CD4-positive, CD25-positive, alpha-beta regulatory T cell (primary cell): ENCODE data around the gene ASB3. TPM values are rescaled to one million over a fixed set of nuclear protein-coding genes. Genes with fewer than 3 reads are reported as not detected.
A peak's percentile ranks its signal among the peaks of the same experiment; 100 is the strongest.
"Not testable (repeated sequence)": the region's sequence is repeated elsewhere in the genome, so short reads cannot be mapped to it uniquely, and the experiment has no call there.

ENCODE experiments used
- ATAC-seq, 2 donors: fragments of 150-1000 bp; cut with Tn5 transposase; one replicate each; pipeline ENCODE4 v1.10.0; 2021; ENCODE audit warnings: low read depth in 2 of 2, moderate number of reproducible peaks in 2 of 2, moderate library complexity in 1 of 2
- DNase-seq, 3 donors: peaks; one replicate each; pipeline versions ENCODE4 v3.0.0 to v3.0.0-alpha.2; 2012 to 2022; ENCODE audit warnings: mixed read lengths in 1 of 3
- H3K27ac ChIP-seq: one replicate; pipeline ENCODE4 v1.7.0; 2013; ENCODE audit warnings: mild to moderate bottlenecking, low read length; ENCODE audit not compliant: insufficient read depth, poor library complexity, severe bottlenecking
- H3K27me3 ChIP-seq: one replicate; pipeline ENCODE4 v1.7.0; 2013; ENCODE audit warnings: low read length; ENCODE audit not compliant: control insufficient read depth, insufficient read depth
- H3K36me3 ChIP-seq: one replicate; pipeline ENCODE4 v1.7.0; 2013; ENCODE audit warnings: mild to moderate bottlenecking, low read length, moderate library complexity; ENCODE audit not compliant: control insufficient read depth, insufficient read depth
- H3K4me1 ChIP-seq: 2 replicates; pipeline ENCODE4 v1.7.0; 2013; ENCODE audit warnings: mild to moderate bottlenecking, low read length; ENCODE audit not compliant: insufficient read depth, control insufficient read depth, poor library complexity, severe bottlenecking
- H3K4me3 ChIP-seq: one replicate; pipeline ENCODE4 v1.7.0; 2013; ENCODE audit warnings: low read depth, mild to moderate bottlenecking, low read length, moderate library complexity
- H3K9me3 ChIP-seq, 2 experiments: 1 replicate in 1 of 2; 2 replicates in 1 of 2; pipeline ENCODE4 v1.7.0; 2013; ENCODE audit warnings: low read length in 2 of 2, mild to moderate bottlenecking in 1 of 2, moderate library complexity in 1 of 2; ENCODE audit not compliant: control insufficient read depth in 2 of 2
- H3K27ac Mint-ChIP-seq, 3 donors: one replicate each; pipeline ENCODE4 v1.8.0; 2020 to 2022; ENCODE audit warnings: mild to moderate bottlenecking in 3 of 3, mixed read lengths in 3 of 3, moderate library complexity in 2 of 3
- H3K27me3 Mint-ChIP-seq: one replicate; pipeline ENCODE4 v1.8.0; 2022; ENCODE audit warnings: mild to moderate bottlenecking, mixed read lengths
- H3K36me3 Mint-ChIP-seq: one replicate; pipeline ENCODE4 v1.8.0; 2020; ENCODE audit warnings: mixed read lengths
- H3K4me1 Mint-ChIP-seq, 4 donors: one replicate each; pipeline ENCODE4 v1.8.0; 2020 to 2022; ENCODE audit warnings: mixed read lengths in 4 of 4, mild to moderate bottlenecking in 1 of 4
- H3K4me3 Mint-ChIP-seq, 4 donors: one replicate each; pipeline ENCODE4 v1.8.0; 2020 to 2022; ENCODE audit warnings: mild to moderate bottlenecking in 4 of 4, mixed read lengths in 4 of 4, moderate library complexity in 3 of 4
- H3K9me3 Mint-ChIP-seq, 7 donors: one replicate each; pipeline ENCODE4 v1.8.0; 2020 to 2022; ENCODE audit warnings: mixed read lengths in 7 of 7, mild to moderate bottlenecking in 3 of 7, moderate library complexity in 2 of 7
- polyA plus RNA-seq, 4 donors: library from polyadenylated mRNA; unstranded; fragments of 300-500 nt; fragmentation: Illumina TruSeq; gene quantifications; one replicate each; pipeline ENCODE4 v1.2.3, GENCODE V29; 2021
- total RNA-seq: library from RNA; stranded (reverse); gene quantifications from one replicate; pipeline ENCODE4 v1.2.3, GENCODE V29; 2022

ASB3 gene
- total and polyA plus RNA-seq, 5 donors from 2014 or later, result 15.8 to 38.7 (median 20.5) TPM

DNA sequence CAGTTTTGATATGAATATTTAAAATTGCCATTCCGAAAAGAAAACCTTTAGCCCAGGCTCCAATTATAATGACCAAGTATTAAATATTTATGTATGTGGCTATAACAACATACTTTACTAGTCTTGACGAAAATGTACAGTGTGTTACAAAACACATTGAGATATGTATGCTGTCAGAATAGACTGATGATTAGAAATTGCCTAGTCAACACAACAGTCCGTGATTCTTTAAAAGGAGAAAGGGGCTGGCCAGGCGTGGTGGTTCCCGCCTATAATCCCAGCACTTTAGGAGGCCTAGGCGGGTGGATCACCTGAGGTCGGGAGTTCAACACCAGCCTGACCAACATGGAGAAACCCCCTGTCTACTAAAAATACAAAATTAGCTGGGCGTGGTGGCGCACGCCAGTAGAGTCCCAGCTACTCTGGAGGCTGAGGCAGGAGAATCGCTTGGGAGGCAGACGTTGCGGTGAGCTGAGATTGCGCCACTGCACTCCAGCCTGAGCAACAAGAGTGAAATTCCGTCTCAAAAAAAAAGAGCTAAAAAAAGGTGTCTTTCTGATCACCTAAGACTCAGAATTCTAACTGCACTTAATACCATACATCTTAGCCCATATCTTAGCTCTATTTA lies 17.3 kb downstream of the ASB3 start:
- Histone ChIP-seq H3K27ac (no peak overlapping the region), H3K4me3 (no peak overlapping the region), H3K4me1 (peaks cover 11% of the 10 kb centered on the region), H3K9me3 (no peaks in the 10 kb centered on the region), H3K27me3 (no peaks in the 10 kb centered on the region), H3K36me3 (peaks cover 7% of the 10 kb centered on the region)
- no peaks in the 10 kb centered on the region for H3K9me3 Mint-ChIP-seq
- peak overlapping the region in 1 of 3 donors; percentile 93 for H3K27ac Mint-ChIP-seq
- H3K4me3 Mint-ChIP-seq, result peak overlapping the region in 3 of 4 donors; percentile 41 to 68 (median 44)
- no peaks in the 10 kb centered on the region for H3K27me3 Mint-ChIP-seq
- no peak for DNase-seq
- peaks cover 16% of the 10 kb centered on the region for H3K36me3 Mint-ChIP-seq
- ATAC-seq, result no peak
- peaks cover 24 to 52% (median 43%) of the 10 kb centered on the region in 4 donors for H3K4me1 Mint-ChIP-seq

GRCh38 chr2:53768242-53768542 lies 18.6 kb downstream of the ASB3 start:
- Mint-ChIP-seq H3K9me3 (no peaks in the 10 kb centered on the region), H3K4me1 (peaks cover 20 to 46% (median 38%) of the 10 kb centered on the region in 4 donors), H3K36me3 (peaks cover 14% of the 10 kb centered on the region), H3K27me3 (no peaks in the 10 kb centered on the region), H3K4me3 (peak overlapping the region; percentile 87 to 98 (median 92)), H3K27ac (peak overlapping the region; percentile 93 to 97 (median 96))
- no peaks in the 10 kb centered on the region for H3K9me3 ChIP-seq
- H3K4me3 ChIP-seq, result peak overlapping the region; percentile 99
- peaks cover 10% of the 10 kb centered on the region for H3K36me3 ChIP-seq
- peaks cover 11% of the 10 kb centered on the region for H3K4me1 ChIP-seq
- peak overlapping the region; percentile 89 for H3K27ac ChIP-seq
- H3K27me3 ChIP-seq, result no peaks in the 10 kb centered on the region
- no peak for ATAC-seq
- no peak for DNase-seq

- peaks cover 19% of the 10 kb centered on the region for H3K36me3 Mint-ChIP-seq
These were observed 19.1 kb downstream of the ASB3 start, which contains the start of gene CHAC2 for GRCh38 chr2:53767405-53768241. CHAC2 (plus strand) TSS chr2:53767804; CDS start chr2:53767887, 83 bp downstream.

DNA sequence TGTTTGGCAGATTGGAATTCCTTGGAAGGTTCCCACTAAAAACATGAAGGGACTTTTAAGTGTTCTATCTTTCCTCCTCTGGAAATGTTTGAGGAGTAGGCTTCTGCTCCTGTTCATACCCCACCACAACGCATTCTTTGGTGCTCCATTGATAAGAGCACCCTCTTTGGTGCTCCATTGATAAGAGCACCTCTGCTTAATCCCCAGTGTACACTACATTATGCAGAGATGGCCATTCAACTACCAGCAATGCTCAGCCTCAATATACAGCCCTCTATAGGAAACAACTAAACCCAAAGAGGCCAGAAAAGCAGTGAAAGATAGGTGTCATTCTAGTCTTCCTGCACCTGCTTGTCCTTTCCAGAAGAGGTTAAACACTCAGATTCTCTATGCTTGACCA lies 21.0 kb downstream of the ASB3 start:
- Mint-ChIP-seq H3K4me3 (peak overlapping the region in 2 of 4 donors; percentile 14 to 39), H3K9me3 (no peaks in the 10 kb centered on the region), H3K27ac (peak overlapping the region in 1 of 3 donors; percentile 47), H3K4me1 (peaks cover 19 to 43% (median 31%) of the 10 kb centered on the region in 4 donors), H3K27me3 (no peaks in the 10 kb centered on the region), H3K36me3 (peaks cover 19% of the 10 kb centered on the region)
- Histone ChIP-seq H3K4me1 (peaks cover 11% of the 10 kb centered on the region), H3K9me3 (no peaks in the 10 kb centered on the region), H3K27me3 (no peaks in the 10 kb centered on the region), H3K27ac (no peak overlapping the region), H3K36me3 (peaks cover 26% of the 10 kb centered on the region), H3K4me3 (no peak overlapping the region)
- no peak for DNase-seq
- ATAC-seq, result no peak

More at GRCh38 chr2:53767405-53768241, 19.1 kb downstream of the ASB3 start, which contains the start of gene CHAC2:
- peak within 1 kb of the TSS; percentile 93 to 97 (median 96) for H3K27ac Mint-ChIP-seq
- peaks cover 15% of the 10 kb centered on the region for H3K36me3 ChIP-seq
- peak; percentile 74 to 91 (median 84) for DNase-seq
- no peaks in the 10 kb centered on the region for H3K27me3 ChIP-seq
- H3K9me3 ChIP-seq, result no peaks in the 10 kb centered on the region
- peak within 1 kb of the TSS; percentile 89 for H3K27ac ChIP-seq
- peaks cover 20 to 46% (median 37%) of the 10 kb centered on the region in 4 donors for H3K4me1 Mint-ChIP-seq
- H3K4me3 ChIP-seq, result peak within 1 kb of the TSS; percentile 99
- peaks cover 11% of the 10 kb centered on the region for H3K4me1 ChIP-seq
- H3K27me3 Mint-ChIP-seq, result no peaks in the 10 kb centered on the region
- H3K9me3 Mint-ChIP-seq, result no peaks in the 10 kb centered on the region
- peak; percentile 88 to 89 for ATAC-seq
- H3K4me3 Mint-ChIP-seq, result peak within 1 kb of the TSS; percentile 87 to 98 (median 92)

DNA sequence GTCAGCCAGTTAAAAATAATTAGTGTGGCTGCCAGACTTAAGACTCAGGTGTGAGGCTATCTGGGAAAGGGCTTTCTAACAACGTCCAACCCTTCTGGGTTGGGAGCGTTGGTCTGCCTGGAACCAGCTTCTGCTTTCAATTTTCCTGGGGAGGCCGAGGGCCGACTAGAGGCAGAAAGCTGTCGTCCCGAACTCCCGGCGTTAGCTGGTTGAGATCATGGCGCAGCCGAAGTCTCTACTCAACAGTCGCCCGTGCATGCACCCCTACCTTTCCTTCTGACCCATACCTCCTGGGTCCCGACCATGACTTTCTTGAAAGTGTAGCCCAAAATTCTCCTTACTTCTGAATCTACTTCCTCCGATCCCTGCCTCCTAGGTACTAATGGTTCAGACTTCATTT lies 29.5 kb downstream of the ASB3 start:
- not testable (repeated sequence) for H3K27ac ChIP-seq, H3K9me3 ChIP-seq, H3K4me3 ChIP-seq, H3K27me3 Mint-ChIP-seq, H3K27ac Mint-ChIP-seq, DNase-seq, H3K27me3 ChIP-seq, H3K4me1 ChIP-seq, H3K9me3 Mint-ChIP-seq, H3K4me3 Mint-ChIP-seq, ATAC-seq
- Mint-ChIP-seq H3K36me3 (peaks cover 41% of the 10 kb centered on the region), H3K4me1 (peaks cover 7 to 23% (median 13%) of the 10 kb centered on the region in 4 donors)
- peaks cover 29% of the 10 kb centered on the region for H3K36me3 ChIP-seq

- Mint-ChIP-seq H3K9me3 (no peaks in the 10 kb centered on the region), H3K27ac (no peak overlapping the region), H3K4me3 (no peak overlapping the region), H3K4me1 (peaks cover 12 to 28% (median 17%) of the 10 kb centered on the region in 4 donors), H3K27me3 (no peaks in the 10 kb centered on the region), H3K36me3 (peaks cover 41% of the 10 kb centered on the region)
- Histone ChIP-seq H3K36me3 (peaks cover 25% of the 10 kb centered on the region), H3K9me3 (no peaks in the 10 kb centered on the region), H3K27ac (no peak overlapping the region), H3K27me3 (no peaks in the 10 kb centered on the region), H3K4me3 (no peak overlapping the region), H3K4me1 (no peaks in the 10 kb centered on the region)
- no peak for ATAC-seq
- no peak for DNase-seq
These were observed 30.1 kb downstream of the ASB3 start for GRCh38 chr2:53756644-53757043.

GRCh38 chr2:53755121-53755520 lies 31.6 kb downstream of the ASB3 start:
- Mint-ChIP-seq H3K27me3 (no peaks in the 10 kb centered on the region), H3K4me3 (no peak overlapping the region), H3K9me3 (no peaks in the 10 kb centered on the region), H3K36me3 (peaks cover 40% of the 10 kb centered on the region), H3K4me1 (peaks cover 19 to 31% (median 21%) of the 10 kb centered on the region in 4 donors), H3K27ac (no peak overlapping the region)
- peaks cover 23% of the 10 kb centered on the region for H3K36me3 ChIP-seq
- DNase-seq, result no peak
- no peak overlapping the region for H3K27ac ChIP-seq
- H3K4me1 ChIP-seq, result no peaks in the 10 kb centered on the region
- no peaks in the 10 kb centered on the region for H3K9me3 ChIP-seq
- H3K4me3 ChIP-seq, result no peak overlapping the region
- no peak for ATAC-seq
- H3K27me3 ChIP-seq, result no peaks in the 10 kb centered on the region
